Anterior cingulate cortex (tissue), 58 donors: Measurements from ENCODE around the gene ATOH8.

Experiments used
- DNase-seq, 58 donors: peaks; one replicate each; lab custom pipeline; 2025; lab: John Stamatoyannopoulos, UW

The ATOH8 gene

DNA sequence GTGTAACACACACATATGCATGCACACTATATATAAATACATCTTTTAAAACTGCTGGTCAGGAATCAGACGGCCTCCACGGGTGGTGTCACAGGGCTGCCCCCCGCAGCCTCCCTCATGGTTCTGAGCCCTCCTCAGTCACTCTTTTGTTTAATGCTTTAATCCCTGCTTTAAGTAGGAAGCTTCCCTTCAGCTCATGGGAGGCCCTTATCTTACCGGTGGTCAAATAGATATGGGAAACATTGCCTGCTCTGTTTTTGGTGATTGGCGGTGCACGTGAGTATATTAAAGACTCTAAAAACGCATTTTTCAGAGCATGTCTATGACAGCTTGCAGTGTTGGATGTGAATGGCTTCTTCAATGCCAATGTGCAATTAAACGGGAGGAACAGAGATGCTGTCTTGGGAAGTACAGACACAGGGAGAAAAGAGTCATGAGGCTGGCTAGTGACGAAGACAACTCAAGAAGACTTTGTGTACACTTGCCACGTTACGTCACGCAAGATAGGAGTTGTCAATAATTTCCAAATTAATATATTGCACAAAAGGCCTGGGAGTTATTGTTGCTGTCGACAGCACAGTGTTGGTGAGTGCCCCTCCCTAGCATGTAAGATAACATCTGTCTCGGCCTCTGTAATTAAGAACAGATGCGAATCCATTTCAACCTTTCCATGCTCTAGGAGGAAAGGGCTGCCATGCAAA lies 36.3 kb upstream of the ATOH8 start:
- DNase-seq, result no peak

DNA sequence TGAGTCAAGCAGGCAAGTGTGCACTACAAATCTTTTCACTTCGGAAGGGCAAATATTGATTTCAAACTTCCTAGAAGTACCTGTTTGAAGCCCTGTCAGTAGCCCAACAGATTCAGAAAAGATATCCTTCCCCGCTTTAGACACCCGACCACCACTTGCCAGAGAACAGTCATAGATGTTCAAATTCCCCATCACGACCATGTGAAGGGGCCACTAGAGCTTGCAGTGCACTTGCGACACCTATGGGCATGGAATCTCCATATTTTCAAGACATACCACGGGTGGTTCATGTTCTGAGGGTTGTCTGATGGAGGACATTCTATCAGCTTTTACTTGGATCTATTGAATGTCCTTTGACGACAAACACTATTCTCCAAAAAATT lies 35.8 kb upstream of the ATOH8 start:
- DNase-seq, result no peak

DNA sequence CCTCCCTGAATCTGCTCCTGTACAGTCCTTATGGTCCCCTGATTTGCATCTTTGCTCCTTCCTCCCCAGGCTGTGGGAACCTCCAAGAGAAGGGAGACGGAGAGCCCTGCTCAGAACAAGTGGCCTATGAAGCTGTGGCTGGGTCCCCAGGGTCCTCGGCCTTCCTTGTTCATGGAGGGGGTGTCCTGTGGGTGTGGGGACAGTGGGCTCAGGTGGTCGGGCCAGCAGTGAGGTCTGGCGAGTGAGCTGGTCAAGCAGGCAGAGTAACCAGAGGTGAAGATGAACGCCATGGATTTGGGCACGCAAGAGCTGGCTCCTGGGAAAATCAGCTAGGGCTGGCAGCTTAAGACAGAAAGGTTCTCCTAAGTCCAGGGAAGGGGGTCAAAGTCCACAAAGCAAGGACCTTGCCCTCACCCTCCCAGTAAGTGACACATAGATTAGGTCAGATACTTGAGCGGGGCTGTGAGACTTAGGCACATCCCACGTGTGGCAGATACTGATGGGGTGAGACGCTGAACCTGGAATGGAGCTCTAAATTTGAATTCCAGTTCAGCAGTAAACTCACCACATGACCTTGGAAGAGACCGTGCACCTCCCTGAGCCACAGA lies 34.8 kb upstream of the ATOH8 start:
- no peak for DNase-seq

DNA sequence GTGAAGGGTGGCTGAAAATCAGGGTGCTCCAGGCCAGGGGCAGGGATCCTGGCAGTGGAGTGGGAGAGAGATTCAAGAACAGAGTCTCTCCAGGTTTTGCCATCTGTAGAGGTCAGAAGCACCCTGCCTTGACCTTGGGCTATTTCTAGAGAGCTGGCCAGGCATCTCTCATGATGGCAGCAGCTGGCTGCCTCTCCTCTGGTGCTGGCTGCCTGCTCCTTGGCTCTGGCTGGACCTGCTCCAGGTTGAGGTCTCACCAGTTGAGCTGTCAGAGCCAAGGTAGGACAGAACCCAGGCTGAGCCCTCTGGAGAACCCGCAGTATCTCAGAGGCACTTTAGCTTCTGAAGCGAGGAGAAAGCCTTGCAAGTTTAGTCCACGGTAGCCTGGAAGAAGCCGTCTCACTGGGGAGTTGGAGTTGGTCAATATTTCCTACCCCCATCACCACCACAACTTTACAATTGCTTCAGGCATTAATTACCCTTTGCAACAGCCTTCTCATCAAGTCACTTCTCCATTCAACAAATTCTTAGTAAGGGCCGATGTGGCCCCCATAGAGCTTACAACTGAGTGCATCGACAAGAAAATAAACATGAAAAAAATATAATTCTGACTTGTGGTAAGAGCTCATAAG lies 34.1 kb upstream of the ATOH8 start:
- DNase-seq, result no peak

DNA sequence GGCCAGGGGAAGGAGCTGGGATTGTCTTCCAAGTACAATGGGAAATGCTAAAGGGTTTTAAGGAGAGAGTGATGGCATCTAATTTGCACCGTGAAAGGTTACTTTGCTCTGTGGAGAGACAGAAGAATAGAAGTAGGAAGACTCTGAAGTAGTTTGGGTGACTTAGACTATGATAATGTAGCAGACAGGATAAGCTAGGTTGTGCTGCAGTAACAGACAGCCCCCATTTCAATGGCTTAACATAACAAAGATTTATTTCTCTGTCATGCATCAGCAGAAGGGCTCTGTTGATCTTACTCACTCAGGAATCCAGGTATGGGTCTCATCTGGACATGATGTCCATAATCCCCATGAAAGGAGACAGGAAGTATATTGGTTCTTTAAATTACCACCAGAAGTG lies 33.3 kb upstream of the ATOH8 start:
- DNase-seq, result no peak

DNA sequence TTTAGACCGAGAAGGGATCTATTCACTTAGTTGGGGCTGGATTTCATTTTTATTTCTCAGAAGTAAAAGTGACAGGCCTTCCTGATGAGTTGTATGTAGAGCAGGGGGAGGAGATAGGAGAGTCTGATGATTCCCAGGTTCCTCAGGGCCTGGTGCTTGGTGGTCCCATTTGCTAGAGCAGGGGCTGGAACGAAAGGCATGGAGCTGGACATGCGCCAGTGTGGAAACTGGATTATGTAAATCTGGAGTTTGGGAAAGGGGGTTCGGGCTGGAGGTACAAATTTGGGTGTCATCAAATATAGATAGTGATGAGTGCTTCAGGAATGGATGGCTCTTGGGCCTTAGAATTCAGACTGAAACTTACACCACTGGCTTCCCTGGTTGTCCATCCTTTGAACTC lies 32.1 kb upstream of the ATOH8 start:
- DNase-seq, result no peak

DNA sequence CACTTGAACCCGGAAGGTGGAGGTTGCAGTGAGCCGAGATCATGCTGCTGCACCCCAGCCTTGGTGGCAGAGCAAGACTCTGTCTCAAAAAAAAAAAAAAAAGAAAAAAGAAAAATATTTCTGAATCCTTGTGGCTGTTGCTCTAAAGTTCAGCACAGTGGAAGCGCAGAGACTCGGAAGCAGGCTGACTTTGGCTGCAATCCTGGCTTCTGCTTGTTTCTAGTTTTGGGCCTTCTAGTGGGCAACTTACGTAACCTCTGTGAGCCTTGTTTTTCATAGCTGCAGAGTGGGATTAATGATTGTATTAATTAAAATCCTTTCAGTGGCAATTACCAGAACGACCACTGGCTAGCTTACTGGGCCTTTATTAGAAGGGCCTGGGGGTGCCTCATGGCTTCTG lies 31.3 kb upstream of the ATOH8 start:
- no peak for DNase-seq

DNA sequence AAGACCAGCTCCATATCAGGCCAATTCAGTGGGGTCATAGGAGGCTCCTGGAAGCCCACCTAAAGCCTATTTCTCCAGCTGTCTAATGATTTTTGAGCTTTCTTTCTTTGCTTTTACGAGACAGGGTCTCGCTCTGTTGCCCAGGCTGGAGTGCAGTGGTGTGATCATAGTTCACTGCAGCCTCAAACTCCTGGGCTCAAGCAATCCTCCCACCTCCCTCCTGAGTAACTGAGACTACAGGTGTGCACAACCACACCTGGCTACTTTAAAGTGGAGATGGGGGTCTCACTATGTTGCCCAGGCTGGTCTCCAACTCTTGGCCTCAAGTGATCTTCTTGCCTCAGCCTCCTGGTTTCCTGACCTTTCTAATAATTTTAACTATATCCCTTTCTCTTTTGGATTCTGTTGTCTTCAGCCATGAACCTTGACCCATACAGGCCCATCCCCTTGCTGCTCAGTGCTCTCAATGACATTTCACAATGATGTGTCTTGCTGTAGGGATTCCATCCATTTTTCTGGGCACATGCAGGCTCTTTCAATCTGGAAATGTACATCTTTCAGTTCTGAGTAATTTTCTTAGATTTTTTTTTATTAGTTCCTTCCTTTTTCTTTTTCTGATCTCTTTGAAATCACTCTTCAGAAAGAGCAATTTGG lies 30.0 kb upstream of the ATOH8 start:
- no peak for DNase-seq

DNA sequence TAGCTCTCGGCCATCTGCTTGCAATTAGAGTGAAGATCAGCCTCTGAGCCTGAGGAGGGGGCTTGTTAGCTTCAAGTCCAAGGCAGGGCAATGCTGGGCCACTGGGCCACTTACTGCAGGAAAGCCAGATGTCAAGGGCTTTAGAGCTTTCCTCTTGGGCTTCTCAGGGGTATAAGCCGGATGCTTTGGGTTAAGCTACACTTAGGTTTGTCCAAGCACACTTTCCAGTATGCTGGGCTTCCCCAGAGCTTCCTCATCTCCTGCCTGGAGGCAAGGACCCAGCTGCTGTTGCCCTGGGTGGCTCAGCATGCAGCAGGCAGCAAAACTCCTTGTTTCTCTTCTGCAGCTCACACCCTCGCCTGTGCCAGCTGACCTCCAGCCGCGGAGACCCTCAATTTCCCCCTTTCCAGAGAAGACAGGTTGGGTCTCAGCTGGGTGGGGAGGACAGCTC lies 29.0 kb upstream of the ATOH8 start:
- no peak for DNase-seq

DNA sequence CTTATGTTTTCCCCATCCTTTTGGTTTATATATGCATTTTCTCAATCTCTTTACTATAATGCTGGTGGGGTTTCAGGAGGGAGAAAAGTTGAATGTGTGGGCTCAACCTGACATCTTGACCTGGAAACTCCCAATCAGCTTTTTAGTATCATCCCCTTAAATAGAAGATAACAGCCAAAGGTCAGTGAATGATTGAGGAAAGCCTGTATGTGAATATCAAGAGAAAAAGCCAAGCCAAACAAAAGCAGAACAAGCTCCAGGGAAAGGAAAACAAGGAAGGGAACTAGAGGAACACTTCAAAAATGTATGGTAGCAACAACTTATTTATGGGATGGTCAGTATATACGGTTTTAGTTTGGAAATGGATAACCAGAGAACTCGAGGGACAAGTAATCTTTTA lies 28.3 kb upstream of the ATOH8 start:
- DNase-seq, result no peak

DNA sequence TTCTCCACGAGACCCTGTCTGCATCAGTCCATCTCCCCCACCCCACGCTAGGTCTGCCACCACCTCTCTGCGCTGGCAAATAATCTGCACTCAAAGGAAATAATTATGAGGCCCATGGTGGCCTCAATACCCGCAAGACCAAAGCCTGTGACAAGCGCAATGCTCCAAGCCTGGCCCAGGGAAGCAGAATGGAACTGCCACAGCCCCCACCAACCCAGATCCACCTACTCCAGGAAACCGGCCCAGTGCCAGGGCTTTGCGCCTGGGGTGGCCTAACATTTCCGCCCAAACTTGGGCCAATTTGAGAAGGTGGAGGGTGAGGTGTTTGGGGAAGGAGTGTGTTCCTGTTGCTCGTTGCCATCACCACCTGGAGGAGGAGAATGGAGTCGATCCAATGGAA lies 26.0 kb upstream of the ATOH8 start:
- DNase-seq, result no peak

DNA sequence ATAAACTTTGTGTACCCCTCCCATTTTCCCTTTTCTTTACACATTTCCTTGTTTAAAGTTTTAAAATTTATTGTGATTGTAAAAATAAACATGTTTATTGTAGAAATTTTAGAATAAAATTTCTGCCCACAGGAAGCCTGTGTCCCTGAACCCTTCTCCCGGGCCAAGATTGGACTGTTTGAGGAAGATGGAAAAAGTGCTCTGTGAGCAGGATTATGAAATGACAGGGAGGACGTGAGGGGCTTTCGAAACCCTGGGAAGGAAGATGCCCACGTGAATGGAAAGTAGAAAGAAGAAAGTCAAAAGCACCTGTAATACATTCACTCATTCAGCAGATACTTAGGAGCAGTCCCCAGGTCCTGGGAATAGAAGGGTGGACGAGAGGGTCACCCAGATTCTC lies 25.4 kb upstream of the ATOH8 start:
- no peak for DNase-seq

DNA sequence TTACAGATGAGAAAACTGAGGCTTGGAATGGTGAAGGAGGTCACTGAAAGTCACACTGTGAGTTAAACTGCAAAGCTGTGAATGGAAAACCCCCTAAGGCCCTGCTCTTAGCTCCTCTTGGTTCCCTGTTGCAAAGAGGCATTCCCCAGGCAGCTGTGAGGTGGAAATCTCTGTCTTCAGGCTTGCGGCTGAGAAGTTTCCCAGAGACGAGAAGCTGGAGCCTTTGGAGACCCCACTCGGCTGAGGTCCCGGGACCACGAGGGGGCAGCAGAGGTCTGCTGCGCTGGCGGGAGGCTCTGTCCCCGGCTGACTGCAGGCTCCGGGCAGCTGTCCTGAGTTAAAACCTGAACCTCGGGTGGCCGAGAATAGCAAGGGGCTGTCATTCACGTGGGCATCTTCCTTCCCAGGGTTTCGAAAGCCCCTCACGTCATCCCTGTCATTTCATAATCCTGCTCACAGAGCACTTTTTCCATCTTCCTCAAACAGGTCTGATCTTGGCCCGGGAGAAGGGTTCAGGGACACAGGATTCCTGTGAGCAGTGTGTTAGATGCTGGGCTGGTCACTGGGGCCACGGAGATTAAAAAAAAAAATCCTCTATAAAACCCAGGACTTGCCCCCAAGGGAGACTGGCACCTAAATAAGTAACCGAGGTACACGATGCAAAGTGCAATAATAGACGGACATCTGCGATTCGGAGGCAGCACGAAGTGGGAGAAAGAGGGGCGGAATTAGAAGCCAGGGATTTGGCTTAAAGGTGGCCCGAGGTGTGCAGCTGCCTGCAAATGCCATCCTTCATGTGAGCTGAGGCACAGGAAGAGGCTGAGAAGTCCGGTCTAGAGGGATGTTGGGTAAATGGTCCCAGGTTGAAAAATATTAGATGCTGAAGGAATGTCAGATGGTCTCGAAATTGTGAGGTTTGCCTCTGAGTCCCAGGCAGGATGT lies 24.6 kb upstream of the ATOH8 start:
- DNase-seq, result peak in 57 of 58 donors; percentile 23 to 90 (median 76)

DNA sequence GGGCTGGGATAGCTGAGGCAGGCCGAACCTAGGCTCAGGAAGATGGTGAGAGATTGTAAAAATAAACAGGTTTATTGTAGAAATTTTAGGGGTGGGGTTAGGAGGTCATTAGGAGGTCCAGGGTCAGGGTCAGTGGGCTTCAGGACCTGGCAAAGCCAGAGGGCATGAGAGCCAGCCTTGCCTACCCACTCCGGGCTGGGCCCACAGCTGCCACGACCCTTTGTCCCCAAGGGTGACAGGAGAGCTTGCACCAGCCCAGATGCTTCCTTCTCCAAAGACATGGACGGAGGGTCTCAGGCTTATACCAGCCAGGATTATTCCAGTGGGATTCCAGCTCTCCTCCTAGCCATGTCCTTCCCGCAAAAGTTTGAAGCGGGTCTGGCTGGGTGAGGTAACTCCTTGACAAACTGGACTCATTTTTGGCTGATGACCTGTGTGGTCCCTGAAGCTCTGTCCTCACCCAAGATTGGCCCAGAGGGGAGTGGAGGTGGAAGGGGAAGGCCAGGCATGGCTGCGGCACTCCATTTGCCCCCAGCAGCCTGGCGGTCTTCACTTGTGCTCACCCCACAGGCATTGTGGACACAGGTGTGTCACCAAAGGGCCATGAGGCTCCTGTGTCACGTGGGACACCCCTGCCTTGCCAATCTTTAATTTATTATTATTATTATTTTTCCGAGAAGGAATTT lies 23.8 kb upstream of the ATOH8 start:
- no peak for DNase-seq

DNA sequence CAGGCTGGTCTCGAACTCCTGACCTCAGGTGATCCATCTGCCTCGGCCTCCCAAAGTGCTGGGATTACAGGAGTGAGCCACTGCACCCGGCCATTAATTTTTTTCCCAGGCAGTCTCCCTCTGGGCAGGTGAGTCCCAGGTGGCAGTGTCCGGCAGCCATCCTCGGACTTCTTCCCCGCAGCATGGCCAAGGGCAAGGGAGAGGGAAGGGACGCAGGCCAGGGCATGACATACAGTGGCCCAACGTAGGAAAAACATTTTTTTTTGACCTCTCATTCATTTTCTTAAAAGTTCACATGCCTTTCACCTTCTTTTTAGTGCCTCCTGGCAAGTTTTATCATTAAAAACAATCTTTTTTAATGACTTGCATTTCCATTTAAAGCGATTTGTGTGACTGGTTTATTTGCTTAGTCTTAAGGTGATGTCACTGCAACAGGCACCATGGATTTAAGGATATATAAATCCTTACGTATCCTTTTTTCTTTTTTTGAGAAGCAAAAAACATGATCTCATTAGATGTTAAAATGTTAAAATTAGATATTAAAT lies 23.0 kb upstream of the ATOH8 start:
- no peak for DNase-seq

DNA sequence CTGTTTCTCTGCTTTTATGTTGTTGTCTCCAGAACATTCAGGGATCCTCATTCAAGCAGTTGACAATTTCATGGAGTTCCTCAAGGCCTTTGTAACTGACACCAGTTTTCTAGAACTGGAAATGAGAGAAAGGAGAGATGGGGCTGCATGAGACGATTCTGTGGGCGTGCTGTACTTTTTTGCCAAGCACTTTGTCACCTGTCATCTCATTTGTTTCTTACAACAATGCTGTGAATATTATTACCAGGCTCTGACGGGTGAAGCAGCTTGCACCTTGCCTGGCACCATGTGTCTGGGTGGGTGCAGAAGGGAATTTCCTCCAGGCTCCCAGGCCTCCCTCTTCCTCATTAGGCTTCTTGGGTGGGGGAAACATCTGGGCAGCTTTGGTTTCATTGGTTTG lies 22.2 kb upstream of the ATOH8 start:
- no peak for DNase-seq

DNA sequence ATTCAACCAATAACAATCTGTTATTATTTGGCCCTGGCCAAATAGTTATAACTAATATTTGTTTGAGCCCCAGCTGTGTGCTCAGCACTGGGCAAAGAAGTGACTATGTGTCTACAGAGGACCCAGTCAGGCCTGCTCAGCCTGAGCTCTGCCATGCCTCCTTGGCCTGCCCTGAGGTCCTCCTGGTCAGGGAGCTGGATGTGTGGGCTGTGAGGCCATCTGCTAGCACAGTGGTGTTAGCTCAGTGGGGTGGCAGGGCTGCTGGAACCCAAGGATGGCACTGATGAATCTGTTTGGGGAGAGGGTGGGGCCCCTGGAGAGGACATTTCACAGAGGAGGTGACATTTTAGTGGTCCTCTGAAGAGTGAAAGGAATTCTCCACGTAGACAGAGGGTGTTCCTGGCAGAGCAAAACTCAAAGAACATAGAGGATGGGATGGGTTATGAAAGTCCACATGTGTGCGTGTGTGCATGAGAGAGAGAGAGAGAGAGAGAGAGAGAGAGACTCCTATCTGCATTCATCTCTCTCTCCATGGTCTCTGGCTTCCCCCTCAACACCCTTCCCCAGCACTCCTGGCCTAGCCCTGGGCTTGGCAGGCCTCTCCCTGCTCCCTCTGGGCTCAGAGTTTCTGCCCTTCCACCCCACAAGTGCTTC lies 21.2 kb upstream of the ATOH8 start:
- DNase-seq, result no peak

DNA sequence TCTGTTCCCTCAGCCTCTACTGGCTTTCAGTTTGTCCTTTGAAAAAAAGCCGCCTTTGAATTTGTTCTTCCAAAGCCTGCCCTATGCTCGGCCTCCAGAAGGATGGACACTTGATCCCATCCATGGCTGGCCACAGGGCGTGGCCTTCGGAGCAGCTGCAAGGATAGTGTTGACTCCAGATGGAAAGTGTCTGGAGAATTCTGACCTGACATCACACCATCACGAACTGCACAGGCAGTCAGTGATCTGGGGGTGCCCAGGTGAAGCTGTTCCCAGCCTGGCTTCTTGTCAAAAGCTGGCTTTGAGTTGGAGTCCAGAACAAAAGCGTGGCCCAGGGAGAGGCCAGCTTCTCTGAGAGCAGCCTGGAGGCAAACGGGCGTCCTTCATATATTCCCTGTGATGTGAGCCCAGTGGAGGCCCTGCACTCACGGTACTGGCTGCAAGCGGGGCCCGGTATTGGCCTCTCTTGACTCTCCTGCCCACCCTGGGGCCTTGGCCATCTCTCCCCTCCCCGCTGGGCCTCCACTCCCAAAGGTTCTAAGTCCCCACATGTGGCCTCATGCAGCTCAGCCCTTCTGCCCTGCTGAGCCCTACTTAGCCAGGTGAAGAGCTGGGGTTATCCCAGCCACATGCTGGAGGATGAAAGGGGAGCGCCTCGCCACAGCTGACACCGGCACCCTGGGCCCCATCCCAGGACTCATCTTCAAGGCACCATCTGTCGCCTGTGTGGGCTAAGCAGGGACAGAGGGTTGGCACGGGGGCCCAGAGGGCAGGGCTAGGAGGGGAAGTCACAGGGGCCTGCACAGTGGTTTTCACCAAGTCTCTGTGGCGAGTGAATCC lies 20.4 kb upstream of the ATOH8 start:
- DNase-seq, result no peak
